Testis (tissue), 2 donors: ENCODE data around the gene PEX11G.

Experiments used
- CTCF ChIP-seq, 3 experiments: fragments of 450-650 bp in 2 of 3; fragments of 200-600 bp in 1 of 3; sonication (generic) in 1 of 3; IDR thresholded peaks; one replicate each; pipeline ENCODE4 v1.5.1; 2016 to 2019; ENCODE audit warnings: antibody characterized with exemption in 3 of 3, mild to moderate bottlenecking in 2 of 3, moderate library complexity in 1 of 3
- POLR2A ChIP-seq: fragments of 450-650 bp; IDR thresholded peaks from one replicate; pipeline ENCODE4 v1.6.1; 2017; ENCODE audit warnings: antibody characterized with exemption, mild to moderate bottlenecking, moderate library complexity

- TF ChIP-seq CTCF (IDR thresholded peaks at IDR 0.05) = no peak
- no peak for TF ChIP-seq POLR2A
Observed at GRCh38 chr19:7441468-7442146, 47.2 kb downstream of the PEX11G start.
